SW 1271 (cell line): ENCODE results near the gene TNF.

Experiments used
- DNase-seq, 2 experiments: peaks; one replicate each; lab custom pipeline; 2025; lab: John Stamatoyannopoulos, UW

TNF gene

GRCh38 chr6:31575335-31575901 lies at the start of gene TNF:
TNF (plus strand) TSS chr6:31575565; CDS start chr6:31575742, 177 bp downstream.
- no peak for DNase-seq

GRCh38 chr6:31525932-31526591 lies 49.3 kb upstream of the TNF start:
- peak in 1 of 2 experiments; percentile 50 for DNase-seq

- DNase-seq = no peak
These were observed 47.0 kb upstream of the TNF start for GRCh38 chr6:31528307-31528777.

GRCh38 chr6:31528821-31529328 lies 46.5 kb upstream of the TNF start, which contains the start of gene MCCD1:
MCCD1 (plus strand) TSS chr6:31528962; CDS start chr6:31529015, 53 bp downstream.
- no peak for DNase-seq

GRCh38 chr6:31529329-31530150 lies 45.8 kb upstream of the TNF start:
- DNase-seq = no peak

GRCh38 chr6:31530659-31531058 lies 44.7 kb upstream of the TNF start:
- no peak for DNase-seq

GRCh38 chr6:31531162-31531561 lies 44.2 kb upstream of the TNF start:
- no peak for DNase-seq

GRCh38 chr6:31531771-31532643 lies 43.4 kb upstream of the TNF start:
- no peak for DNase-seq

GRCh38 chr6:31532644-31533454 lies 42.5 kb upstream of the TNF start:
- no peak for DNase-seq

- no peak for DNase-seq
These were observed 41.9 kb upstream of the TNF start for GRCh38 chr6:31533455-31533841.

- no peak for DNase-seq
These were observed 41.4 kb upstream of the TNF start for GRCh38 chr6:31534011-31534410.

GRCh38 chr6:31534521-31535040 lies 40.8 kb upstream of the TNF start:
- DNase-seq = no peak

- no peak for DNase-seq
These were observed 39.6 kb upstream of the TNF start for GRCh38 chr6:31535538-31536324.

GRCh38 chr6:31538805-31539400 lies 36.5 kb upstream of the TNF start:
- no peak for DNase-seq

- DNase-seq = no peak
These were observed 34.7 kb upstream of the TNF start for GRCh38 chr6:31540640-31541039.

- peak in 1 of 2 experiments; percentile 59 for DNase-seq
These were observed 34.2 kb upstream of the TNF start for GRCh38 chr6:31541059-31541657.

GRCh38 chr6:31541658-31542521 lies 33.5 kb upstream of the TNF start, which contains the start of gene DDX39B:
DDX39B (minus strand) TSS chr6:31542003; CDS start chr6:31540532, 1,471 bp downstream.
- DNase-seq = peak; percentile 91 to 97

GRCh38 chr6:31543639-31544038 lies 31.7 kb upstream of the TNF start:
- DNase-seq = no peak
